ENCODE measurements around the gene SPEM2. TPM values are rescaled to one million over a fixed set of nuclear protein-coding genes. Genes with fewer than 3 reads are reported as not detected.

The SPEM2 gene
- total and polyA plus RNA-seq, 2 donors = 0.02 TPM; not detected in 1

- peaks cover 0 to 8% of the 10 kb centered on the region in 2 donors for H3K27me3 ChIP-seq (ENCODE audit: control insufficient read depth in 2 of 2, insufficient read depth in 1 of 2, low read length in 1 of 2)
- peaks cover 0 to 2% of the 10 kb centered on the region in 2 donors for H3K9me3 ChIP-seq (ENCODE audit: control insufficient read depth in 2 of 2, insufficient read depth in 1 of 2, low read length in 1 of 2)
Measured at GRCh38 chr17:7398612-7399011, 26.8 kb upstream of the SPEM2 start.

GRCh38 chr17:7403043-7403726 is 22.2 kb upstream of the SPEM2 start:
- 22% methylated on average over 16 of the region's 16 CpGs for whole genome bisulfite sequencing
- H3K4me1 ChIP-seq (ENCODE audit: control insufficient read depth in 2 of 2, insufficient read depth in 2 of 2, low read length in 2 of 2) = peaks cover 10 to 15% of the 10 kb centered on the region in 2 donors
- DNase-seq (ENCODE audit: low read depth in 6 of 9, low spot score in 9 of 9) = peak in 3 of 9 donors; percentile 35 to 62 (median 37)
- H3K9me3 ChIP-seq (ENCODE audit: control insufficient read depth in 2 of 2, insufficient read depth in 1 of 2, low read length in 1 of 2) = peaks cover 0 to 5% of the 10 kb centered on the region in 2 donors
- peak overlapping the region; percentile 74 to 89 for H3K27ac ChIP-seq (ENCODE audit: low read depth in 1 of 2, low read length in 1 of 2)
- no peaks in the 10 kb centered on the region for H3K36me3 ChIP-seq (ENCODE audit: control insufficient read depth in 2 of 2, insufficient read depth in 2 of 2, low read length in 1 of 2)
- peak overlapping the region; percentile 81 to 87 for H3K4me3 ChIP-seq (ENCODE audit: low read length in 2 of 2)
- peaks cover 33 to 38% of the 10 kb centered on the region in 2 donors for H3K27me3 ChIP-seq (ENCODE audit: control insufficient read depth in 2 of 2, insufficient read depth in 1 of 2, low read length in 1 of 2)

More at GRCh38 chr17:7398612-7399011, 26.8 kb upstream of the SPEM2 start:
- DNase-seq (ENCODE audit: low read depth in 6 of 9, low spot score in 9 of 9) = no peak
- Histone ChIP-seq H3K4me1 (ENCODE audit: control insufficient read depth in 2 of 2, insufficient read depth in 2 of 2, low read length in 2 of 2) (peaks cover 16 to 21% of the 10 kb centered on the region in 2 donors), H3K4me3 (ENCODE audit: low read length in 2 of 2) (no peak overlapping the region), H3K27ac (ENCODE audit: low read depth in 1 of 2, low read length in 1 of 2) (no peak overlapping the region), H3K36me3 (ENCODE audit: control insufficient read depth in 2 of 2, insufficient read depth in 2 of 2, low read length in 1 of 2) (no peaks in the 10 kb centered on the region)
- 98% methylated on average over 2 of the region's 2 CpGs for WGBS

GRCh38 chr17:7403727-7403976 is 21.8 kb upstream of the SPEM2 start:
- H3K27ac ChIP-seq (ENCODE audit: low read depth in 1 of 2, low read length in 1 of 2) = peak overlapping the region; percentile 74 to 89

GRCh38 chr17:7403977-7404736 is 21.3 kb upstream of the SPEM2 start, which contains the start of gene TMEM256:
TSS of gene TMEM256 (minus strand) at chr17:7404097. CDS start at chr17:7404084, 13 bp downstream.
- peaks cover 10 to 15% of the 10 kb centered on the region in 2 donors for H3K4me1 ChIP-seq (ENCODE audit: control insufficient read depth in 2 of 2, insufficient read depth in 2 of 2, low read length in 2 of 2)
- peak within 1 kb of the TSS; percentile 81 to 87 for H3K4me3 ChIP-seq (ENCODE audit: low read length in 2 of 2)
- WGBS = under 1% methylated on average over 49 of the region's 49 CpGs
- no peaks in the 10 kb centered on the region for H3K36me3 ChIP-seq (ENCODE audit: control insufficient read depth in 2 of 2, insufficient read depth in 2 of 2, low read length in 1 of 2)
- H3K27ac ChIP-seq (ENCODE audit: low read depth in 1 of 2, low read length in 1 of 2) = peak within 1 kb of the TSS; percentile 74 to 89
- peaks cover 37 to 48% of the 10 kb centered on the region in 2 donors for H3K27me3 ChIP-seq (ENCODE audit: control insufficient read depth in 2 of 2, insufficient read depth in 1 of 2, low read length in 1 of 2)
- DNase-seq (ENCODE audit: low read depth in 6 of 9, low spot score in 9 of 9) = peak; percentile 91 to 99 (median 96)
- peaks cover 0 to 5% of the 10 kb centered on the region in 2 donors for H3K9me3 ChIP-seq (ENCODE audit: control insufficient read depth in 2 of 2, insufficient read depth in 1 of 2, low read length in 1 of 2)

More at GRCh38 chr17:7403727-7403976, 21.8 kb upstream of the SPEM2 start:
- H3K9me3 ChIP-seq (ENCODE audit: control insufficient read depth in 2 of 2, insufficient read depth in 1 of 2, low read length in 1 of 2) = peaks cover 0 to 5% of the 10 kb centered on the region in 2 donors
- DNase-seq (ENCODE audit: low read depth in 6 of 9, low spot score in 9 of 9) = no peak
- H3K36me3 ChIP-seq (ENCODE audit: control insufficient read depth in 2 of 2, insufficient read depth in 2 of 2, low read length in 1 of 2) = no peaks in the 10 kb centered on the region
- under 1% methylated on average over 13 of the region's 13 CpGs for WGBS
- H3K27me3 ChIP-seq (ENCODE audit: control insufficient read depth in 2 of 2, insufficient read depth in 1 of 2, low read length in 1 of 2) = peaks cover 37 to 42% of the 10 kb centered on the region in 2 donors
- H3K4me1 ChIP-seq (ENCODE audit: control insufficient read depth in 2 of 2, insufficient read depth in 2 of 2, low read length in 2 of 2) = peaks cover 10 to 15% of the 10 kb centered on the region in 2 donors
- H3K4me3 ChIP-seq (ENCODE audit: low read length in 2 of 2) = peak overlapping the region; percentile 81 to 87

GRCh38 chr17:7404737-7405349 is 20.6 kb upstream of the SPEM2 start:
- WGBS = under 1% methylated on average over 65 of the region's 65 CpGs
- H3K36me3 ChIP-seq (ENCODE audit: control insufficient read depth in 2 of 2, insufficient read depth in 2 of 2, low read length in 1 of 2) = no peaks in the 10 kb centered on the region
- DNase-seq (ENCODE audit: low read depth in 6 of 9, low spot score in 9 of 9) = no peak
- H3K9me3 ChIP-seq (ENCODE audit: control insufficient read depth in 2 of 2, insufficient read depth in 1 of 2, low read length in 1 of 2) = peaks cover 0 to 5% of the 10 kb centered on the region in 2 donors
- peaks cover 10 to 15% of the 10 kb centered on the region in 2 donors for H3K4me1 ChIP-seq (ENCODE audit: control insufficient read depth in 2 of 2, insufficient read depth in 2 of 2, low read length in 2 of 2)
- H3K4me3 ChIP-seq (ENCODE audit: low read length in 2 of 2) = peak overlapping the region; percentile 81 to 87
- H3K27me3 ChIP-seq (ENCODE audit: control insufficient read depth in 2 of 2, insufficient read depth in 1 of 2, low read length in 1 of 2) = peaks cover 37 to 54% of the 10 kb centered on the region in 2 donors
- H3K27ac ChIP-seq (ENCODE audit: low read depth in 1 of 2, low read length in 1 of 2) = peak overlapping the region in 1 of 2 donors; percentile 4

- no peaks in the 10 kb centered on the region for H3K36me3 ChIP-seq (ENCODE audit: control insufficient read depth in 2 of 2, insufficient read depth in 2 of 2, low read length in 1 of 2)
- H3K9me3 ChIP-seq (ENCODE audit: control insufficient read depth in 2 of 2, insufficient read depth in 1 of 2, low read length in 1 of 2) = peaks cover 0 to 5% of the 10 kb centered on the region in 2 donors
- WGBS = 28% methylated on average over 38 of the region's 38 CpGs
- peaks cover 10 to 15% of the 10 kb centered on the region in 2 donors for H3K4me1 ChIP-seq (ENCODE audit: control insufficient read depth in 2 of 2, insufficient read depth in 2 of 2, low read length in 2 of 2)
- H3K4me3 ChIP-seq (ENCODE audit: low read length in 2 of 2) = peak overlapping the region; percentile 20 to 87
- peaks cover 37 to 62% of the 10 kb centered on the region in 2 donors for H3K27me3 ChIP-seq (ENCODE audit: control insufficient read depth in 2 of 2, insufficient read depth in 1 of 2, low read length in 1 of 2)
- H3K27ac ChIP-seq (ENCODE audit: low read depth in 1 of 2, low read length in 1 of 2) = no peak overlapping the region
- DNase-seq (ENCODE audit: low read depth in 6 of 9, low spot score in 9 of 9) = no peak
Measured at GRCh38 chr17:7405350-7406234, 19.8 kb upstream of the SPEM2 start.

GRCh38 chr17:7406235-7406825 is 19.1 kb upstream of the SPEM2 start:
- no peak for DNase-seq (ENCODE audit: low read depth in 6 of 9, low spot score in 9 of 9)
- Histone ChIP-seq H3K27me3 (ENCODE audit: control insufficient read depth in 2 of 2, insufficient read depth in 1 of 2, low read length in 1 of 2) (peaks cover 37 to 69% of the 10 kb centered on the region in 2 donors), H3K9me3 (ENCODE audit: control insufficient read depth in 2 of 2, insufficient read depth in 1 of 2, low read length in 1 of 2) (peaks cover 0 to 5% of the 10 kb centered on the region in 2 donors), H3K27ac (ENCODE audit: low read depth in 1 of 2, low read length in 1 of 2) (no peak overlapping the region), H3K36me3 (ENCODE audit: control insufficient read depth in 2 of 2, insufficient read depth in 2 of 2, low read length in 1 of 2) (no peaks in the 10 kb centered on the region), H3K4me3 (ENCODE audit: low read length in 2 of 2) (no peak overlapping the region), H3K4me1 (ENCODE audit: control insufficient read depth in 2 of 2, insufficient read depth in 2 of 2, low read length in 2 of 2) (peaks cover 10 to 15% of the 10 kb centered on the region in 2 donors)
- 84% methylated on average over 12 of the region's 12 CpGs for WGBS

GRCh38 chr17:7407082-7407481 is 18.3 kb upstream of the SPEM2 start:
- peaks cover 37 to 71% of the 10 kb centered on the region in 2 donors for H3K27me3 ChIP-seq (ENCODE audit: control insufficient read depth in 2 of 2, insufficient read depth in 1 of 2, low read length in 1 of 2)
- peaks cover 0 to 5% of the 10 kb centered on the region in 2 donors for H3K9me3 ChIP-seq (ENCODE audit: control insufficient read depth in 2 of 2, insufficient read depth in 1 of 2, low read length in 1 of 2)
- no peak for DNase-seq (ENCODE audit: low read depth in 6 of 9, low spot score in 9 of 9)
- no peak overlapping the region for H3K27ac ChIP-seq (ENCODE audit: low read depth in 1 of 2, low read length in 1 of 2)
- H3K4me1 ChIP-seq (ENCODE audit: control insufficient read depth in 2 of 2, insufficient read depth in 2 of 2, low read length in 2 of 2) = peaks cover 10 to 15% of the 10 kb centered on the region in 2 donors
- H3K36me3 ChIP-seq (ENCODE audit: control insufficient read depth in 2 of 2, insufficient read depth in 2 of 2, low read length in 1 of 2) = no peaks in the 10 kb centered on the region
- WGBS = 98% methylated on average over 13 of the region's 13 CpGs
- H3K4me3 ChIP-seq (ENCODE audit: low read length in 2 of 2) = no peak overlapping the region
